ENCODE data around the gene GP9.

The GP9 gene

GRCh38 chr3:129028866-129029265, 31.7 kb upstream of the GP9 start:
- DNase-seq (ENCODE audit: low read depth) = no peak

DNA sequence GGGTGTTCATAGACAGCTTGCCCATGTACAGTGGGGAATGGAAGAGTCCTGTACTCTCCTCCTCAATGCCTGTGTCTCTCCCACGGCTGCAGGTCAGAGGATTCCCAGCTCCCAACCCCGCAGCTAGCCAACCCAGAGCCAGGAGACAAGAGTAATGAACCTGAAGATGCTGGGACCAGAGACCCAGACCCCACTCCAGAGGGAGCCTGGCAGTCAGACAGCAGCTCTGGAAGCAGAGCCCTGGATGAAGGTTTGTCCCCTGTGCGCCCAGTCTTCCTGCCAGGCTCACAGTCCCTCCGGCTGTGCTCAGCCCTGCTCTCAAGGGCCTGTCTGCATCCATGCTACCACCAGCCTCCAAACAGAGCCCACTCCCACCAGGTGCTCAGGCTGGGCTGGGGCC, 30.0 kb upstream of the GP9 start:
- no peak for DNase-seq (ENCODE audit: low read depth)

- no peak for DNase-seq (ENCODE audit: low read depth)
Observed at GRCh38 chr3:129031476-129032215, 28.9 kb upstream of the GP9 start.

GRCh38 chr3:129032716-129033115, 27.9 kb upstream of the GP9 start:
- no peak for DNase-seq (ENCODE audit: low read depth)

DNA sequence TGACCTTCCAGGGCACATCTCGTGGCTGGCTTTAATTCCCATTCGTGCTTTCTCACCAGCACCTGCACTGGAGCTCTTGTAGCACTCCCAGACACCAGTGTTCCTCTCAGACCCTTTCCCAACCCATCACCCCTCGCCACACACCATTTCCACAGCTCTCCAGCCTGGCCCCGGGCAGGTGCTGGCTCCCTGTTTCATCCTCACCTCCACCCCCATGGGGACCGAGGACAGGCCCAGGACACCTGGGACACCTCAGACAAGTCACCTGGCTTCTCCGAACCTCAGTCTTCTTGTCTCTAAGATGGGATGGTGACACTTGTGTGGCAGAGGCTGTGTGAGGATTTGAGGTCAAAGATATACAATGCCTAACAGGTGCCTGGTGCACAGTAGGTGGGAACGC, 27.4 kb upstream of the GP9 start:
- no peak for DNase-seq (ENCODE audit: low read depth)

GRCh38 chr3:129033633-129034321, 26.8 kb upstream of the GP9 start:
- DNase-seq (ENCODE audit: low read depth) = no peak

DNA sequence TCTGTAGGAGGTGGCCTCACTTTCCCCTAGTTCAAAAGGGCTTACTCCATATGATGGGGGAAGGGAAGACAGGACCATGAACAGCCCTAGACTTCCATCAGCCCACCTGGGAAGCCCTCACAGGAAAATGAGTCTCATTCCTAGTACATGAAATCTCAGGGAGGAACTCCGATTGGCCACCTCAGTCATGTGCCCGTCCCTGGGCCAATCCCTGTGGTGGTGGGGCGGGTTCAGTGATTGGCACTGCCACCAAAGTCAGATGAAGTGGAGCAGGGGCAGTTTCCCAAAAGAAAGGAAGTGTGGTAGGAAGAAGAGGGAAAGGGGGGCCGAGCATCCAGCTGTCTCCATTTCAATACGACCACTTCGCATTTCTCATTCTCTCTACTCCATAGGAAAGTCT, 25.9 kb upstream of the GP9 start:
- DNase-seq (ENCODE audit: low read depth) = peak; percentile 19

- DNase-seq (ENCODE audit: low read depth) = no peak
Observed at GRCh38 chr3:129035360-129036221, 25.0 kb upstream of the GP9 start.

- DNase-seq (ENCODE audit: low read depth) = no peak
Observed at GRCh38 chr3:129036222-129037092, 24.1 kb upstream of the GP9 start.

GRCh38 chr3:129037093-129037419, 23.5 kb upstream of the GP9 start:
- no peak for DNase-seq (ENCODE audit: low read depth)

GRCh38 chr3:129038121-129038855, 22.3 kb upstream of the GP9 start:
- DNase-seq (ENCODE audit: low read depth) = no peak

- DNase-seq (ENCODE audit: low read depth) = no peak
Observed at GRCh38 chr3:129039271-129040038, 21.1 kb upstream of the GP9 start.

GRCh38 chr3:129040039-129040336, 20.6 kb upstream of the GP9 start:
- no peak for DNase-seq (ENCODE audit: low read depth)

DNA sequence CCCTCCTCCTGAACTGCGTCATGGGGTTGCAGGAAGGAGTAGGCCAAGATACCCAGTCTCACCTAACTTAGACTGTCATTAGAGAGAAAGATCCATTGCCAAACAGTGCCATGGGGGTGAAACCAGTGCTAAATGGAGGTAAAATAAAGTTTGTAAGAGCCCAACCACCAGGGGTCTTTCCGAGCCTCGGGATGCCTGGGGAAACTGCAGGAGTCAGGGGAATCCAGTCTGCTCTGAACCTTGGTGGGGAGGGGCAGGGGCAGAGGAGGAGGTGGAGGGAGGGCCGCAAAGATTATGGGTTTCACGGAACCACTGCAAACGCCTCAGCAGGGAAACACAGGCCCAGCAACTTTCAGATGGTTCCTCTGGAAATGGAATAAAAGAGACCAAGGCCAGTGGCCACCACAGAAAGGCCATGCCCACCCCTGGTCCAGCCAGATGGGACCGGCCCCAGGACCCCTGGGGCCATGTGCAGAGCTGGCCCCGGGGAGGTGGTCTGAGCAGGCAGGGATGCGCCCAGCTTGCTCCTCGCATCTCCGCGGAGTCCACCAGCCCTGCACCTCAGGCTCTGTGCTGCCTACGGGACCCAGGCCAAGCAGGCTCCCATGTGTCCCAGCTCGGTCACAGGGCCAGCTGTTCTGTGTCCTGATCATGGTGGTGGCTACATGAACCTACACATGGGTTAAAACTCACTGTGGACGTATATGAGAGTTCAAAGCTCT, 19.8 kb upstream of the GP9 start:
- no peak for DNase-seq (ENCODE audit: low read depth)

DNA sequence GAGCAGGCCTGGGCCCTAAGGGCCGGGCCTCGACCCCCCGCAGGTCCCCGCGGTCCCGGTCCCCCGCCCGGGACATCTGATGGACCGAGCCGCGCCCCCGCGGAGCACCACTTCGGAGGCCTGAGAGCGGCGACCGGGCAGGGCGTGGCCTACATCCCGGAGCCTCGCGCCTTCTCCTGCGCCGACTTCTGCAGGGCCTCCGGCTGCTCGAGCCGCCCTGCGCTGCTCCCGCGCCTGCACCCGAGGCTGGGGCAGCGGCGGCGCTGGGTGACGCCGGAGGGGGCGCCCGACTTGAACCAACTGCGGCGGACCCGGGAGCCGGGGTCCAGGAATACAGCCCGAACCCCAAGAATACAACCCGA, 14.9 kb upstream of the GP9 start:
- DNase-seq (ENCODE audit: low read depth) = no peak

- no peak for DNase-seq (ENCODE audit: low read depth)
Observed at GRCh38 chr3:129046037-129046731, 14.4 kb upstream of the GP9 start.

- DNase-seq (ENCODE audit: low read depth) = no peak
Observed at GRCh38 chr3:129046732-129047552, 13.6 kb upstream of the GP9 start.

- no peak for DNase-seq (ENCODE audit: low read depth)
Observed at GRCh38 chr3:129047553-129047839, 13.1 kb upstream of the GP9 start.

All from EH (cell line).